Fibroblast of skin of scalp (primary cell): Measurements from ENCODE around the gene LRRC74A.
A peak's percentile ranks its signal among the peaks of the same experiment; 100 is the strongest.

Experiments
- DNase-seq: peaks from one replicate; pipeline ENCODE4 v3.0.0-alpha.2; 2013

LRRC74A gene

DNA sequence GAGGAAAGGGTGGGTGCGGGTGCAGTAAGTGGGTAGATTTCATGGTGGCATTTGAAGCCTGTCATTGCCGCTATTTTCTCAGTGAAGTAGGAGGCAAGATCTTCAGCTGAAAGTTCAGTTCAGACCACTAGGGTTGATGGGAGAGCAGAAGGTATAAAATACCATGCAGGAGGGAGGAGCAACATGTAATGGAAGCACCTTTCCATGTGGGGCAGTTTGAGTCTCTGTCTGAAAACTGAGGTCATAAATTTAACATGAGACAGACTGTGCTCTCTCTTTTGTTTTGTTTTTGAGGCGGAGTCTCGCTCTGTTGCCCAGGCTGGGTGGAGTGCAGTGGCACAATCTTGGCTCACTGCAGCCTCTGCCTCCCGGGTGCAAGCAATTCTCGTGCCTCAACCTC lies 22.7 kb downstream of the LRRC74A start:
- no peak for DNase-seq

GRCh38 chr14:76855066-76855465 lies 28.9 kb downstream of the LRRC74A start:
- DNase-seq, result no peak

DNA sequence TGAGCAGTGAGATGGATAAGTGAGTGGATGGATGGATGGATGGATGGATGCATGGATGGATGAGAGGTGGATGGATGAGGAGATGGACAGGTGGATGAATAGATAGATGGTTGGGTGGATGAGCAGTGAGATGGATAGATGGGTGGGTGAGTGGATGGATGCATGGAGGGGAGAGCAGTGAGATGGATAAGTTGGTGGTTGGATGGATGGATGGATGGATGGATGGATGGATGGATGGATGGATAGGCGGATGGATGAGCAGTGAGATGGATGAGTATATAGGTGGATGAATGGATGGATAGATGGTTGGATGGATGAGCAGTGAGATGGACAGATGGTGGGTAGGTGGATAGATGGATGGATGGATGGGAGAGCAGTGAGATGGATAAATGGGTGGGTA lies 30.6 kb downstream of the LRRC74A start:
- DNase-seq, result no peak

DNA sequence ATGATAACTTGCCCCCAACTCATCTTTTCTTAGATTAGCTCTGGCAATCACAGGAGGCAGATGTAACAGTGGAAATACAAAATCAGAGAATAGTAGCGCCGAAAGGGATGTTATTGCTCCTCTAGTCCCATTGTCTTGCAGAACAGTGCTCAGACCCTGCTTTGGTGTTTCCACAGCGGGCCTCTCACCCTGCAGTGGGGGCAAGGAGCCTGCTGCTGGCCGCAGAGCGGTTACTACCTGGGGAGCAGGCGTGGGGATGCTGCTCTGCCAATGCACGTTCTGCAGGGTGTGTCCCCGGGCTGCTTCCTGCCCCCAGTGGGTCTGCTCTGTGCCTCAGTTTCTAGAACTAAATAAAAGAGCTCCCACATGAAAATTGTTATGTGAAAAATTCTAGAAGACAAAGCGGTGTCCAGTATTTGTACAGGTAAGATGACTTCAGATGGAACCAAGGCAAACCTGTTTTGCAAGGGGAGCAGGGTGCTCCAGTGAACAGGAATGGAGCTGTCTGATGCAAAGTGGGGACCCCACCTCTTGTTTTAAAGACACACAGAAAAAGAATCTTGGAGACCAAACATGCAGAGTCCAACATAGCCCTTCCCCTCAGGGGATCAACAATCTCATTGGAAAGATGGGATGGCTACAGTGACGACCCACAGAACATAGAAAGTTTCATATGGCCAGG lies 35.5 kb downstream of the LRRC74A start:
- no peak for DNase-seq

DNA sequence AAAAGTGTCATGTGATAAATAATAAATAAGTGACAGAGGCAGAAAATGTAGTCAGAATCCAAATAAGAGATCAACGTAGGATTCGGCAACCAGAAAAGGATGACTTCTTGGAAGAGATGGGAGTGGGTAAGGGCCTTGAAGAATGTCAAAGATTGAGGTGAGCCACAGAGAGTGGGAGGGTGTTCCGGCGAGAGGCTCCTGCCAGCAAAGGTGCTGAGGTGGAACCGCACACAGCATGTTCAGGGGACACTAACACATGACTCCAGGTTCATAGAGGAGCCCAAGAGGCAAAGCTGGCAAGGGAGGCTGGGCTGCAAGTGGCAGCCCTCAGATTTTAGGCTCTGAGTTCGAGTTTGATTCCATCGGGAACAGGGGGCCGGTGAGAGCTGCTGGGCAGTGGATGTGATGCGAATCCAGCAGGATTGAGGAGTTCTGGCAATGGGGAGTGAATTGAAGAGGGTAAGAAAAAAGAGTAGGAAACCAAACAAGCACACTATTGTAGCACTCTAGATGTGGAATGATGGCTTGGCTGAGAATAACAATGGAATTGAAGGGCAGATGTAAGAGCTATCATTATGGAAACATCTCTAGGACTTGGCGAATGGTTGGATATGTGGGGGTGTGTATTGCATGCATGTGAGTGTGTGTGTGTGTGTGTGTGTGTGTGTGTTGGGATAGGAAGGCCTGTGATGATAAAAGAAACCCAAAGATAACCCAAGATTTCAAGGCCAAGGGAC lies 36.5 kb downstream of the LRRC74A start:
- no peak for DNase-seq

- no peak for DNase-seq
These were observed 37.7 kb downstream of the LRRC74A start for GRCh38 chr14:76863724-76864407.

GRCh38 chr14:76866456-76866855 lies 40.2 kb downstream of the LRRC74A start:
- no peak for DNase-seq

- no peak for DNase-seq
These were observed 41.6 kb downstream of the LRRC74A start for GRCh38 chr14:76867516-76868453.

- DNase-seq, result no peak
These were observed 42.4 kb downstream of the LRRC74A start for GRCh38 chr14:76868454-76869170.

DNA sequence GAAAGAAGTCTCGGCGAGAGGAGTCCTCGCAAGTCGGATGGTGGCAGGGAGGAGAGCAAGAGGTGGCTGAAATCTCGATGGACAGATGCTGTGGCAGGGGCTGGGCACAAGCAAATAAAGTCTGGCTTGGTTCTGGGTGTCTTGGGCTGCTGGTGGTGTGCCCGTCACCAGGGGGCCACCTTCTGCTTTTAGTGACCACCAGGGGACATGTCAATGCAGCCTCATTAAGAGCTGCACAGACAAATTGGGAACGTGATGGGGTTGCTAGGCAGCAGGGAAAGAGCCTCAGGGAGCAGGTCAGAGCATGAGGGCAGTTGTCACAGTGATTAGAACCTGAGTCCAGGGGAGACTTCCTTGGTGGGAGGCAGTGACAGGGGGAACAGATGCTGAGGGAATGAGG lies 44.0 kb downstream of the LRRC74A start:
- peak; percentile 12 for DNase-seq

DNA sequence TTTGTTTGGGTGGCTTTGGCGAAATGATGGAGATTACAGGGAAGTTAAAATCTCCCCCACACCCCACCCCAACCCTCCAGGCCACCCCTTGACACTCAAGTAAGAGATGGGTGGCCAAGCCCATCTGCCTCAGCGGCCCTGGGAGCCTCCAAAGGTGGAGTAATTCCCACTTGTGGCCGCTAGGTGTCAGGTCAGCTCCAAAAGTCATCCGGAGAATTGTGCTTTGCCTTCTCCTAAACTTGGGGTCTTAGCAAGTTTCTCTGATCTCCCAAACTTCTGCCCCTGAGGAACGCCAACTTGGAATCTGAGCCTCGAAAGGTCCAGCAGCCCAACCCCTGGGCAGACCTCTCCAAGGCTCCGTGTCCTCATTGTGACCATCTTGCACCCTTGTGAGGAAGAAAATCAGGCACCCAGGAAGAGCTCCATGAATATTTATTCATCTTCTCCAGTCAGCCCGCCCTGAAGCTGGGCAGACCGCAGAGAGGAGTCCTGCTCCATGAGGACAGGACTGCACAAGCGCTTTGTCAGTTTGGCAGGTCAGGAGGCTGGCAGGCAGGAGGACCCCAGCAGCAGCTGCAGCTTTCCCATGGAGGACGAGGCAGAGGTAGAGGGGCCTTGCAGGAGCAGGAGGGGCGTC lies 46.7 kb downstream of the LRRC74A start:
- peak; percentile 43 for DNase-seq

DNA sequence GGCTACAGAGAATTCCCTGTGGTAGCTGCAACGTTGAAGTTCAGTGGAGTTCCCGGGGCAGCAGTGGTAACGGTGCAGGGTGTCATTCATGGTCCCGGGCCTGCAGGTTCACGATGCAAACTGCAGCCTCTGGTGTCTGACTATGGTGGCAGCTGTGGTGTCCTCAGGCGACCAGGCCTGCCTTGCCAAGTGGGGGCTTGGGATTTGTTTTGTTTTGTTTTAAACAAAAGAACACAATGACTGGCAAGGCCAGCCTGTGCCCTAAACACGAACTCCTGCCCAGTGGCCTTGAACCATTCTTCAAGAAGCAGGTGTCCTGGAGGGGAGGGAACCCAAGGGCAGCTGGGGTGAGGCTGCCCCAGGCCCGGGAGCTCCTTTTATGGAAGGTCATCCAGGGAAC lies 48.5 kb downstream of the LRRC74A start:
- no peak for DNase-seq

DNA sequence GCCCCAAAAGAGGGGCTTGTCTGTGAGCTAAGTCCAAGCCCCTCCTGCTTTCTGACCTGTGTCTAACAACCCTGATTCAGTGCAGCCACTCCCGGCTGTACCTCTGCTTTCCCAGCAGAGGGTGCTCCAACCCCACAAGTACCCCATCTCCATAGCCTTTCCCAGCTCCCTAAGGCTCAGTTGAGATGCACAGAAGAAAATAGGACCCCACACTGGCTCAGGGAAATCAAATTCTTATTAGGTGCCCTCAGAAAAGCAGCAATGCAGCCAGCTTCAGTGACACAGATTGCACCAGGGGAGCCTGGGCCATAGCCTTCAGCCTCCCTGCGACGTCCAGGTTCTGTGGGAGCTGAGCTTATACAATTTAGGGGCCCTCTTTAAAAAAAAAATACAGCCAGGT lies 49.9 kb downstream of the LRRC74A start:
- peak; percentile 67 for DNase-seq

GRCh38 chr14:76877871-76878270 lies 51.7 kb downstream of the LRRC74A start:
- DNase-seq, result no peak

DNA sequence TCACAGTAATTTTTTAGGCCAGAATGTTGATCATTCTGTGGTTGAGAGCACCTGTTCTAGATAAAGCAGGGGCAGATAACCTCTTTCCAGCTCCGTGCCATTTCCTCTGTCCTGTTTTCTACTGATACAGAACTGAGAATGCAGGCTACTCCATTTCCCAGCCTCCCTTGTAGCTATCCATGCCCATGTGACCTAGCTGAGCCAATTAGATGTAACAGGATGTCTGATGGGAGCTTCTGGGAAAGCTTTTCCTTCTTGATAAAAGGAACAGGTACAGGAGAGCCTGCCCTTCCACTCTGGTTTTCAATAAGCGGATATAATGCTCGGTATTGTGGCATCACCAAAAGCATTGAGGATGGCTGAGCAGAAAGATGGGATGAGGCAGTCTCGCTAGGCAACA lies 54.2 kb downstream of the LRRC74A start:
- DNase-seq, result no peak

DNA sequence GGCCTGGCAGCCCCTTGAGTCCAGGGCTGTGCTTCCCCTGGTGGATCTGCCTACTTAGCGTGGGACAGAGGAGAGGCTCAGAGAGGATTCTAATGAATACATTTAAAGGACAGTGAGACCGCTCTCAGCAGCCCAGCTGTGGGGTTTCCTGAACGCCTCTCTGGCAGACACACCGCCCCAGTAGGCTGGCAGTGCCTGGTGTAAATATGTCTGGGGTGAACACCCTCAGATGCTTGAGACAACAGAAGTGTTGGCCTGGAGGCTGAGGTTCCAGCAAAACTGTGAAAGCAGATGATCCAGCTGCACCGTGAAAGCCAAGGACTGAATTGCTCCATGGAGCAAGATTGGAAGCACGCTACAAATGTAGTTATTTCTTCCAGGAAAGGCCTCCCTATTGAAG lies 55.1 kb downstream of the LRRC74A start:
- DNase-seq, result no peak

DNA sequence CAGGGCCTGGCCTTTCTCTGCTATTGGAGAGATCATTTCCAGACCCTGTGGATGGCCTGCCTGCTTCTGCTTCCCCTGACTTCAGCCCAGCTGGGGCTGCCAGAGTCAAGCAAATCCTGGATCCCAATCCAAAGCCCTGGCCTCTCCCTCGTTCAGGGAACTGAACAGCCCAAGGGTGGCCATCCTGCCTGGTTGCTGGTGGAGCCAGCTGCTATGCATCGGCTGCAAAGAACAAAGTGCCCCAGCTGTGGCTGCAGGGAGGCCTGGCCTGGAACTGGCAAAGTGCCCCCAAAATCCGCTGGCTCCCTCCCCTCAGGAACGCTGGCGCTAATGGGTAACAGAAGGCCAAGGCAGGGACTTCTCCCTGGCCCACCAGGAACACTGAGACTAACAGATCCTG lies 56.4 kb downstream of the LRRC74A start:
- DNase-seq, result peak; percentile 65

DNA sequence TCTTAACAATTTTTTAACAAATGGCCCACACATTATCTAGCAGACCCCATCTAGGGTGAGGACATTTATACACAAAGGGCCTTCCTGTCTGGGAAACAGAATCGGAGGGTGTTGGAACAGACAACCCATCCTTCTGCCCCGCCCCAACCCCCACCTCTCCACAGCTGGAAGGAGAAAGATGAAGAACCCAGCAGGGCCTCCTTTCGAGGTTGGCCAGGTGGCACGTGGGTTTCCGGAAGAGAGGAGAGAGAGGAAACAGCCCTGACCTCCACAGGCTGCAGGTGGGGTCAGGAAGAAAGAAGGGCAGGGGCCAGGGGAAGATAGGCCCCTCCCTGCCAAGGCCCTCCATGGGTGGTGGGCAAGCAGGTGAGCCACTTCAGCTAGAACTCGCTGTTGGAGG lies 57.2 kb downstream of the LRRC74A start:
- DNase-seq, result no peak

DNA sequence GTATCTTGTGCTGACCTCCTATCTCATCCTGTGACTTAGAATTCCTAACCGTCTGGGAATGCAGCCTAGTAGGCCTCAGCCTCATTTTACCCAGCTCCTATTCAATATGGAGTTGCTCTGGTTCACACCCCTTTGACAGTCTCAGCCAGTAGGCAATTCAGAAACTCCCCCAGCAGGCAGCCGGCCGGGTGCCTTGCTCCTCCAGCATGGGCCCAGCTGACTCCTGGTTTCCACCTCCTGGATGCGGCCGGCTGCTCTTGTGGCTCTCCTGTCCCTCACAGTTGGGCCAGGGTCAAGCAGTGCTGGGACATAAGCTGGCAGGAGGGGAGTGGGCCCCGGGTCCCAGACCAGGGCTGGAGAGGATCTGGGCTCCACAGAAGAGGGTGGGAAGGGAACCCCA lies 58.2 kb downstream of the LRRC74A start:
- no peak for DNase-seq

- peak; percentile 15 for DNase-seq
These were observed 58.7 kb downstream of the LRRC74A start for GRCh38 chr14:76884853-76885276.

DNA sequence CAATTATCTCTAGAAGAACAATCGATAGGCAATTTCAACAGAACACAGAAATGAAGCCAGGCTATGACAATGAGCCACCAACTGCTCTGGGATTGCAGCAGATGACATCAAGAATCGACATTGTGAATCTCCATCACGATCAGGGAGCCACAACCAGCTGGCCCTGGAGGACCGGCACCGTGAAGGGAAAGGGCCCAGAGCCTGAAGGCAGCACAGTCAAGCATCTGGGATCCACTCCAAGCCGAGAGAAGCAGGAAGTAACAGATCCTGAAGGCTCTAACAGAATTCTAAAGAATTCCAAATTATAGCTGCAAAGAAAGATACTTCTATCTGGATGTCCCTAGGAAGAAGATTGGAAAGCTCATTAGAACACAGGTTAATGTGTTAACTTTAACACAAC lies 61.0 kb downstream of the LRRC74A start:
- DNase-seq, result peak; percentile 19
